K562 (cell line): ENCODE results near the gene COL5A1. TPM values are rescaled to one million over a fixed set of nuclear protein-coding genes. Genes with fewer than 3 reads are reported as not detected.

Experiments used
- ATAC-seq: fragments of 200-7000 bp; cut with Tn5 transposase; 3 replicates; pipeline ENCODE4 v1.9.1; 2020; ENCODE audit warnings: moderate library complexity
- BruUV-seq: library from RNA; stranded (reverse); fragments of 400-500 nt; replicated peaks from 2 replicates; lab custom pipeline; 2021; lab: Mats Ljungman, UMichigan
- CTCF ChIA-PET: fragments of 300-600 bp; formaldehyde crosslinking; extraction: SDS; loops from one replicate; lab custom pipeline; 2021; ENCODE audit warnings: low intra/inter-chr PET ratio; lab: Yijun Ruan, JAX
- POLR2A ChIA-PET: fragments of 300-600, 350-650 bp; sonication (Branson Sonifier 250); formaldehyde crosslinking; extraction: SDS; loops from one replicate; lab custom pipeline; 2021; ENCODE audit warnings: antibody characterized with exemption, inconsistent platforms; lab: Yijun Ruan, JAX
- DNase-seq, 4 experiments: peaks; one replicate each; pipeline versions ENCODE4 v3.0.0 to v3.0.0-alpha.2; 2011 to 2018; ENCODE audit warnings: low spot score in 3 of 4, mixed read lengths in 3 of 4; ENCODE audit errors: extremely low read depth in 1 of 4
- FAIRE-seq: peaks from 2 replicates; lab custom pipeline; 2011; peaks lifted over from hg19 to GRCh38; lab: Jason Lieb, UNC
- H2AFZ ChIP-seq: 2 replicates; pipeline ENCODE4 v1.6.0; 2011; ENCODE audit warnings: low read depth, low read length, control low read depth, inconsistent platforms
- H3K27ac ChIP-seq: fragments of 200-600 bp; 3 replicates; pipeline ENCODE4 v1.8.0; 2011; ENCODE audit warnings: low read depth, mild to moderate bottlenecking, control low read depth, inconsistent platforms, low read length, moderate library complexity, mixed read lengths; ENCODE audit errors: extremely low read depth
- H3K27me3 ChIP-seq, 2 experiments: fragments of 300-600 bp in 1 of 2; 2 replicates in 1 of 2; 3 replicates in 1 of 2; pipeline versions ENCODE4 v1.6.0 to v1.8.0; 2011; ENCODE audit warnings: inconsistent platforms in 2 of 2, low read length in 2 of 2, mild to moderate bottlenecking in 1 of 2, mixed read lengths in 1 of 2, moderate library complexity in 1 of 2; ENCODE audit not compliant: control insufficient read depth in 2 of 2, insufficient read depth in 2 of 2
- H3K36me3 ChIP-seq: fragments of 300-600 bp; 3 replicates; pipeline ENCODE4 v1.8.0; 2011; ENCODE audit warnings: mild to moderate bottlenecking, low read length, inconsistent platforms; ENCODE audit not compliant: control insufficient read depth, insufficient read depth
- H3K4me1 ChIP-seq, 2 experiments: fragments of 200-600 bp in 1 of 2; replicated peaks in 1 of 2; 2 replicates in 1 of 2; 3 replicates in 1 of 2; pipeline versions ENCODE4 v1.5.1 to v1.8.0; 2011; ENCODE audit warnings: inconsistent platforms in 2 of 2, low read length in 2 of 2, mild to moderate bottlenecking in 1 of 2, mixed read lengths in 1 of 2, moderate library complexity in 1 of 2; ENCODE audit not compliant: control insufficient read depth in 2 of 2, insufficient read depth in 2 of 2
- H3K4me2 ChIP-seq: 2 replicates; pipeline ENCODE4 v1.6.1; 2011; ENCODE audit warnings: low read length, control low read depth, inconsistent platforms, mixed read lengths; ENCODE audit not compliant: insufficient read depth
- H3K4me3 ChIP-seq: fragments of 200-600 bp; sonication (generic), shearing (Covaris generic); 2 replicates; pipeline ENCODE4 v1.5.1; 2016; ENCODE audit warnings: control low read depth, inconsistent platforms
- H3K79me2 ChIP-seq: fragments of 200-600 bp; 3 replicates; pipeline ENCODE4 v1.8.0; 2011; ENCODE audit warnings: low read length, inconsistent platforms; ENCODE audit not compliant: control insufficient read depth, insufficient read depth
- H3K9ac ChIP-seq, 2 experiments: 2 replicates each; pipeline versions ENCODE4 v1.6.0 to v1.6.1; 2011; ENCODE audit warnings: low read depth in 2 of 2, low read length in 2 of 2, control low read depth in 1 of 2, inconsistent platforms in 1 of 2, mild to moderate bottlenecking in 1 of 2, mixed read lengths in 1 of 2; ENCODE audit not compliant: insufficient read depth in 1 of 2
- H3K9me1 ChIP-seq: one replicate; pipeline ENCODE4 v1.6.0; 2011; ENCODE audit warnings: inconsistent platforms, mild to moderate bottlenecking, low read length, moderate library complexity; ENCODE audit not compliant: control insufficient read depth, insufficient read depth
- H3K9me3 ChIP-seq: replicated peaks from 2 replicates; pipeline ENCODE4 v1.5.1; 2011; ENCODE audit warnings: low read depth, low read length, inconsistent platforms; ENCODE audit not compliant: control insufficient read depth, insufficient read depth
- H4K20me1 ChIP-seq: replicated peaks from 2 replicates; pipeline ENCODE4 v1.6.1; 2011; ENCODE audit warnings: low read length, inconsistent platforms, mixed read lengths; ENCODE audit not compliant: control insufficient read depth, insufficient read depth
- KDM1A ChIP-seq, 2 experiments: fragments of 450-650 bp; IDR thresholded peaks; 2 replicates each; pipeline ENCODE4 v1.6.1; 2016; ENCODE audit warnings: mild to moderate bottlenecking in 2 of 2
- MAFG ChIP-seq: fragments of 450-650 bp; conservative IDR thresholded peaks from 2 replicates; pipeline ENCODE4 v1.6.1; 2016; ENCODE audit warnings: missing genetic modification characterization, missing compliant biosample characterization
- RBBP5 ChIP-seq: fragments of 200-600 bp; sonication (generic); IDR thresholded peaks from 2 replicates; pipeline ENCODE4 v1.6.1; 2012; ENCODE audit warnings: borderline replicate concordance, mild to moderate bottlenecking, low read length, control low read depth, inconsistent platforms; ENCODE audit not compliant: insufficient read depth, poor library complexity, severe bottlenecking
- RNF219 ChIP-seq: fragments of 250-450 bp; sonication (Bioruptor Pico); IDR thresholded peaks from 2 replicates; pipeline ENCODE4 v1.5.0; 2022; ENCODE audit warnings: mild to moderate bottlenecking
- SPI1 ChIP-seq: IDR thresholded peaks from 2 replicates; pipeline ENCODE4 v1.6.1; 2011; ENCODE audit warnings: low read depth, low read length, control low read depth, borderline replicate concordance
- ZNF239 ChIP-seq: fragments of 250-450 bp; sonication (Bioruptor Pico); IDR thresholded peaks from 2 replicates; pipeline ENCODE4 v1.4.0; 2020; ENCODE audit warnings: mild to moderate bottlenecking
- ZNF583 ChIP-seq: fragments of 250-450 bp; sonication (Bioruptor Pico); IDR thresholded peaks from 2 replicates; pipeline ENCODE4 v1.4.0; 2020
- WGBS: fragments of 100-300 bp; shearing (Covaris generic); methylation state at CpG from one replicate; pipeline ENCODE4 v1.1.6; 2016; ENCODE audit warnings: low coverage, mixed read lengths; ENCODE audit not compliant: insufficient coverage; ENCODE audit errors: missing lambda C conversion rate; 5-methylcytosine and 5-hydroxymethylcytosine counted together
- in situ Hi-C: fragments of 300-500 bp; cut with MboI; formaldehyde crosslinking; loops from 4 replicates; pipeline ENCODE4 v1.15.0; 2018; ENCODE audit warnings: inconsistent platforms, mixed read lengths
- intact Hi-C: fragments of 100-400 bp; cut with micrococcal nuclease; formaldehyde crosslinking; loops from 2 replicates; pipeline ENCODE4 v1.14.2; 2022
- polyA plus RNA-seq, 8 experiments: library from polyadenylated mRNA; depleted of rRNA in 4 of 8; stranded (reverse) in 5 of 8; unstranded in 3 of 8; fragments of >200 nt; fragmentation: Nextera tagmentation in 2 of 8; fragmentation: Illumina TruSeq in 1 of 8; extraction: Ambion mirVana in 2 of 8; extraction: Trizol in 1 of 8; gene quantifications; 2 replicates each; pipeline versions ENCODE4 v1.2.1 to v1.2.3, GENCODE V29; 2011 to 2014; ENCODE audit warnings: inconsistent platforms in 1 of 8, missing spikeins in 1 of 8
- total RNA-seq, 7 experiments: library from RNA; depleted of rRNA in 6 of 7; stranded (reverse); fragments of >200 nt in 6 of 7; fragmentation: Illumina TruSeq in 2 of 7; extraction: Trizol in 2 of 7; gene quantifications; 2 replicates each; pipeline versions ENCODE4 v1.2.1 to v1.2.3, GENCODE V29; 2011 to 2021; ENCODE audit warnings: low replicate concordance in 1 of 7
- TF ChIP-seq, protein P1 (sequence below): IDR thresholded peaks from 3 replicates; pipeline ENCODE4 v1.6.1; 2011; ENCODE audit warnings: borderline replicate concordance, mild to moderate bottlenecking; ENCODE audit not compliant: insufficient read length, insufficient read depth
- TF ChIP-seq, protein P2 (sequence below), 2 experiments: fragments of 450-650 bp; formaldehyde crosslinking in 1 of 2; IDR thresholded peaks; 2 replicates each; pipeline versions ENCODE4 v1.4.0 to v1.6.1; 2014 to 2020; ENCODE audit warnings: mild to moderate bottlenecking in 2 of 2, borderline replicate concordance in 1 of 2, low read depth in 1 of 2

Gene COL5A1
- total and polyA plus RNA-seq, 9 of the 15 experiments (the other 6 are each of a cell fraction or from before 2014, with no cell fraction given), result under 0.01 to 0.13 (median 0.04) TPM; not detected in 6

- 1% methylated on average over 6 of the region's 6 CpGs for WGBS
- Histone ChIP-seq H3K79me2 (no peaks in the 10 kb centered on the region), H3K36me3 (no peaks in the 10 kb centered on the region), H3K9ac (no peak overlapping the region), H3K27ac (no peak overlapping the region), H3K4me1 (no peaks in the 10 kb centered on the region), H3K9me1 (no peaks in the 10 kb centered on the region), H4K20me1 (0 out of 2 replicates have a peak, but pooled peaks cover 3% of the 10 kb centered on the region), H3K4me3 (no peak overlapping the region), H2AFZ (no peak overlapping the region), H3K27me3 (peaks cover 0 to 9% of the 10 kb centered on the region in 2 experiments; a peak in 2 of 5 replicates), H3K4me2 (no peak overlapping the region), H3K9me3 (no peaks in the 10 kb centered on the region)
- CTCF ChIA-PET, result no interaction called here
- intact Hi-C loops, result no loop called here
- FAIRE-seq, result no peak
- BruUV-seq, result no TSS peak
- POLR2A ChIA-PET, result interaction anchor here (0.7 kb wide), 1 partner anchor 107 kb away, joined by 3 read pairs; no protein-coding TSS in a partner anchor
- DNase-seq, result no peak
- in situ Hi-C loops, result no loop called here
- no peak for ATAC-seq
- TF ChIP-seq, protein P1, sequence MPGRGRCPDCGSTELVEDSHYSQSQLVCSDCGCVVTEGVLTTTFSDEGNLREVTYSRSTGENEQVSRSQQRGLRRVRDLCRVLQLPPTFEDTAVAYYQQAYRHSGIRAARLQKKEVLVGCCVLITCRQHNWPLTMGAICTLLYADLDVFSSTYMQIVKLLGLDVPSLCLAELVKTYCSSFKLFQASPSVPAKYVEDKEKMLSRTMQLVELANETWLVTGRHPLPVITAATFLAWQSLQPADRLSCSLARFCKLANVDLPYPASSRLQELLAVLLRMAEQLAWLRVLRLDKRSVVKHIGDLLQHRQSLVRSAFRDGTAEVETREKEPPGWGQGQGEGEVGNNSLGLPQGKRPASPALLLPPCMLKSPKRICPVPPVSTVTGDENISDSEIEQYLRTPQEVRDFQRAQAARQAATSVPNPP, result no peak
- no peak for TF ChIP-seq SPI1
- no peak for TF ChIP-seq RBBP5
- TF ChIP-seq, protein P2, sequence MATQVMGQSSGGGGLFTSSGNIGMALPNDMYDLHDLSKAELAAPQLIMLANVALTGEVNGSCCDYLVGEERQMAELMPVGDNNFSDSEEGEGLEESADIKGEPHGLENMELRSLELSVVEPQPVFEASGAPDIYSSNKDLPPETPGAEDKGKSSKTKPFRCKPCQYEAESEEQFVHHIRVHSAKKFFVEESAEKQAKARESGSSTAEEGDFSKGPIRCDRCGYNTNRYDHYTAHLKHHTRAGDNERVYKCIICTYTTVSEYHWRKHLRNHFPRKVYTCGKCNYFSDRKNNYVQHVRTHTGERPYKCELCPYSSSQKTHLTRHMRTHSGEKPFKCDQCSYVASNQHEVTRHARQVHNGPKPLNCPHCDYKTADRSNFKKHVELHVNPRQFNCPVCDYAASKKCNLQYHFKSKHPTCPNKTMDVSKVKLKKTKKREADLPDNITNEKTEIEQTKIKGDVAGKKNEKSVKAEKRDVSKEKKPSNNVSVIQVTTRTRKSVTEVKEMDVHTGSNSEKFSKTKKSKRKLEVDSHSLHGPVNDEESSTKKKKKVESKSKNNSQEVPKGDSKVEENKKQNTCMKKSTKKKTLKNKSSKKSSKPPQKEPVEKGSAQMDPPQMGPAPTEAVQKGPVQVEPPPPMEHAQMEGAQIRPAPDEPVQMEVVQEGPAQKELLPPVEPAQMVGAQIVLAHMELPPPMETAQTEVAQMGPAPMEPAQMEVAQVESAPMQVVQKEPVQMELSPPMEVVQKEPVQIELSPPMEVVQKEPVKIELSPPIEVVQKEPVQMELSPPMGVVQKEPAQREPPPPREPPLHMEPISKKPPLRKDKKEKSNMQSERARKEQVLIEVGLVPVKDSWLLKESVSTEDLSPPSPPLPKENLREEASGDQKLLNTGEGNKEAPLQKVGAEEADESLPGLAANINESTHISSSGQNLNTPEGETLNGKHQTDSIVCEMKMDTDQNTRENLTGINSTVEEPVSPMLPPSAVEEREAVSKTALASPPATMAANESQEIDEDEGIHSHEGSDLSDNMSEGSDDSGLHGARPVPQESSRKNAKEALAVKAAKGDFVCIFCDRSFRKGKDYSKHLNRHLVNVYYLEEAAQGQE (IDR thresholded peaks at IDR 0.05; ENCODE audit: borderline replicate concordance), result no peak
- TF ChIP-seq, protein P2 (CRISPR knock-in tag; IDR thresholded peaks at IDR 0.05; ENCODE audit: low read depth), result no peak
- TF ChIP-seq ZNF583 (CRISPR knock-in tag), result no peak
- TF ChIP-seq MAFG (tag), result no peak
- no peak for TF ChIP-seq KDM1A (IDR thresholded peaks at IDR 0.05)
- TF ChIP-seq ZNF239 (CRISPR knock-in tag), result no peak
- no peak for TF ChIP-seq RNF219
Observed at GRCh38 chr9:134853893-134854292, 212.3 kb downstream of the COL5A1 start.
